Tibial artery (tissue), 4 donors: Measurements from ENCODE around the gene STK16.

Experiments used
- DNase-seq, 2 donors: peaks; one replicate each; pipeline ENCODE4 v3.0.0-alpha.2; 2019
- H3K27ac ChIP-seq, 2 donors: fragments of 200-600 bp; sonication (generic) in 1 of 2; 1 replicate in 1 of 2; 2 replicates in 1 of 2; pipeline ENCODE4 v1.5.1; 2018 to 2019; ENCODE audit warnings: mild to moderate bottlenecking in 1 of 2
- H3K27me3 ChIP-seq, 2 donors: fragments of 200-600 bp; sonication (generic) in 1 of 2; one replicate each; pipeline versions ENCODE4 v1.5.1 to v1.6.0; 2016 to 2019
- H3K36me3 ChIP-seq, 3 donors: fragments of 200-600 bp; sonication (generic) in 2 of 3; one replicate each; pipeline ENCODE4 v1.5.1; 2016 to 2019; ENCODE audit warnings: mild to moderate bottlenecking in 2 of 3
- H3K4me1 ChIP-seq, 4 donors: fragments of 200-600 bp; sonication (generic) in 2 of 4; 1 replicate in 3 of 4; 2 replicates in 1 of 4; pipeline ENCODE4 v1.5.1; 2016 to 2019
- H3K4me3 ChIP-seq, 2 donors: fragments of 200-600 bp; sonication (generic) in 1 of 2; 1 replicate in 1 of 2; 2 replicates in 1 of 2; pipeline ENCODE4 v1.5.1; 2018 to 2019; ENCODE audit warnings: mild to moderate bottlenecking in 2 of 2
- H3K9me3 ChIP-seq, 3 donors: fragments of 200-600 bp; sonication (generic) in 1 of 3; one replicate each; pipeline ENCODE4 v1.5.1; 2016 to 2019
- CTCF ChIP-seq, 2 experiments: fragments of 200-600 bp in 1 of 2; fragments of 450-650 bp in 1 of 2; IDR thresholded peaks; one replicate each; pipeline ENCODE4 v1.5.1; 2017 to 2019; ENCODE audit warnings: antibody characterized with exemption in 2 of 2, mild to moderate bottlenecking in 1 of 2, moderate library complexity in 1 of 2
- intact Hi-C: fragments of 100-400 bp; cut with DNase I; formaldehyde crosslinking; loops from one replicate; pipeline ENCODE4 v1.15.0; 2023; ENCODE audit warnings: low total_unique reads

STK16 gene

GRCh38 chr2:219207884-219208740 lies 37.2 kb upstream of the STK16 start:
- H3K36me3 ChIP-seq = peaks cover 28 to 52% (median 37%) of the 10 kb centered on the region in 3 donors
- no peak for TF ChIP-seq CTCF (IDR thresholded peaks at IDR 0.05)
- H3K9me3 ChIP-seq = no peaks in the 10 kb centered on the region
- peak overlapping the region; percentile 74 to 88 for H3K4me3 ChIP-seq
- H3K4me1 ChIP-seq = peaks cover 0 to 20% (median 15%) of the 10 kb centered on the region in 4 donors
- H3K27me3 ChIP-seq = no peaks in the 10 kb centered on the region
- H3K27ac ChIP-seq = peak overlapping the region; percentile 91 to 93
- no peak for DNase-seq
- intact Hi-C loops = no loop called here

GRCh38 chr2:219209236-219210195 lies 35.8 kb upstream of the STK16 start:
- Histone ChIP-seq H3K27me3 (no peaks in the 10 kb centered on the region), H3K4me1 (peaks cover 0 to 20% (median 15%) of the 10 kb centered on the region in 4 donors), H3K4me3 (no peak overlapping the region), H3K36me3 (peaks cover 42 to 66% (median 51%) of the 10 kb centered on the region in 3 donors), H3K27ac (no peak overlapping the region), H3K9me3 (no peaks in the 10 kb centered on the region)
- intact Hi-C loops = no loop called here
- DNase-seq = no peak
- TF ChIP-seq CTCF (IDR thresholded peaks at IDR 0.05) = no peak

- intact Hi-C loops = no loop called here
- no peak overlapping the region for H3K27ac ChIP-seq
- peaks cover 48 to 74% (median 57%) of the 10 kb centered on the region in 3 donors for H3K36me3 ChIP-seq
- no peak overlapping the region for H3K4me3 ChIP-seq
- H3K4me1 ChIP-seq = peaks cover 0 to 20% (median 15%) of the 10 kb centered on the region in 4 donors
- no peak for TF ChIP-seq CTCF (IDR thresholded peaks at IDR 0.05)
- H3K27me3 ChIP-seq = no peaks in the 10 kb centered on the region
- H3K9me3 ChIP-seq = no peaks in the 10 kb centered on the region
- no peak for DNase-seq
These were observed 34.9 kb upstream of the STK16 start for GRCh38 chr2:219210196-219210885.

- intact Hi-C loops = no loop called here
- no peak for TF ChIP-seq CTCF (IDR thresholded peaks at IDR 0.05)
- no peaks in the 10 kb centered on the region for H3K27me3 ChIP-seq
- no peak for DNase-seq
- H3K9me3 ChIP-seq = no peaks in the 10 kb centered on the region
- H3K4me3 ChIP-seq = no peak overlapping the region
- peaks cover 48 to 80% (median 63%) of the 10 kb centered on the region in 3 donors for H3K36me3 ChIP-seq
- H3K4me1 ChIP-seq = peaks cover 0 to 18% (median 15%) of the 10 kb centered on the region in 4 donors
- H3K27ac ChIP-seq = no peak overlapping the region
These were observed 34.4 kb upstream of the STK16 start for GRCh38 chr2:219210886-219211362.

GRCh38 chr2:219213026-219213415 lies 32.3 kb upstream of the STK16 start:
- DNase-seq = no peak
- intact Hi-C loops = no loop called here
- Histone ChIP-seq H3K36me3 (peaks cover 48 to 82% (median 62%) of the 10 kb centered on the region in 3 donors), H3K4me3 (no peak overlapping the region), H3K27me3 (no peaks in the 10 kb centered on the region), H3K4me1 (peaks cover 0 to 25% (median 19%) of the 10 kb centered on the region in 4 donors), H3K9me3 (no peaks in the 10 kb centered on the region), H3K27ac (no peak overlapping the region)
- no peak for TF ChIP-seq CTCF (IDR thresholded peaks at IDR 0.05)
